ENCODE measurements around the gene VN1R5. TPM values are rescaled to one million over a fixed set of nuclear protein-coding genes. Genes with fewer than 3 reads are reported as not detected.
"Not testable (repeated sequence)": the region's sequence is repeated elsewhere in the genome, so short reads cannot be mapped to it uniquely, and the experiment has no call there.

Gene VN1R5
- polyA plus RNA-seq, 1 experiment: not detected

- CTCF ChIA-PET: no interaction called here
- Histone ChIP-seq H3K4me3 (ENCODE audit: low read depth, low read length) (no peak overlapping the region), H3K9me3 (ENCODE audit: control insufficient read depth, insufficient read depth, low read length) (peaks cover 2% of the 10 kb centered on the region), H3K27ac (ENCODE audit: low read depth, low read length) (no peak overlapping the region), H3K27me3 (ENCODE audit: control insufficient read depth, insufficient read depth, low read length) (peaks cover 4% of the 10 kb centered on the region)
- no peak for DNase-seq (ENCODE audit: low read depth, low spot score)
- POLR2A ChIA-PET: no interaction called here
- TF ChIP-seq CTCF (IDR thresholded peaks at IDR 0.05; ENCODE audit: low read depth, low read length): no peak
Measured at GRCh38 chr1:247212012-247212411, 43.9 kb upstream of the VN1R5 start.

- Histone ChIP-seq H3K4me3 (ENCODE audit: low read depth, low read length) (no peak overlapping the region), H3K27me3 (ENCODE audit: control insufficient read depth, insufficient read depth, low read length) (peaks cover 4% of the 10 kb centered on the region), H3K9me3 (ENCODE audit: control insufficient read depth, insufficient read depth, low read length) (no peaks in the 10 kb centered on the region; the same call in 1 of the 2 replicates), H3K27ac (ENCODE audit: low read depth, low read length) (no peak overlapping the region)
- no peak for TF ChIP-seq CTCF (IDR thresholded peaks at IDR 0.05; ENCODE audit: low read depth, low read length)
- DNase-seq (ENCODE audit: low read depth, low spot score): no peak
- ChIA-PET POLR2A (no interaction called here), CTCF (no interaction called here)
Measured at GRCh38 chr1:247212627-247213617, 43.0 kb upstream of the VN1R5 start.

DNA sequence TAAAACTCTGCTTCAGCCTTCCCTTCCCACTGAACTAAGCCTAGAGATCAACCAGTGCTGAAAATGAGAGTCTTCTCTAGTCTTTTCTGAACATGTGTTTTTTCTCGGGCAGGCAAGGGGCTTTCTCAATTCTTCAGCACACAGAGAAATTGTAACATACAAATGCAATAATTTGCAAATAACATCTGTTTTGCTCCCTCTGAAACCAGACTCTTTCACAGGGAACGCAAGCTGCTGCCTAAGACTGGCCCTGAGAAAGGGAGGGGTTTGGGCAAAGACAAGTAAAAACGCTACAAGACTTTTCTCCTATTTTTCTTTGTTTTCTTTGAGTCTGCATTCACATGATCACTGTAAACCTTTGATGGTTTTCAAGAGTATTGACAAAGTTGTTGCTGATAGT lies 39.6 kb upstream of the VN1R5 start:
- CTCF ChIA-PET: no interaction called here
- TF ChIP-seq CTCF (IDR thresholded peaks at IDR 0.05; ENCODE audit: low read depth, low read length): no peak
- Histone ChIP-seq H3K4me3 (ENCODE audit: low read depth, low read length) (no peak overlapping the region), H3K27ac (ENCODE audit: low read depth, low read length) (no peak overlapping the region), H3K27me3 (ENCODE audit: control insufficient read depth, insufficient read depth, low read length) (peaks cover 4% of the 10 kb centered on the region), H3K9me3 (ENCODE audit: control insufficient read depth, insufficient read depth, low read length) (no peaks in the 10 kb centered on the region)
- DNase-seq (ENCODE audit: low read depth, low spot score): no peak
- POLR2A ChIA-PET: no interaction called here

DNA sequence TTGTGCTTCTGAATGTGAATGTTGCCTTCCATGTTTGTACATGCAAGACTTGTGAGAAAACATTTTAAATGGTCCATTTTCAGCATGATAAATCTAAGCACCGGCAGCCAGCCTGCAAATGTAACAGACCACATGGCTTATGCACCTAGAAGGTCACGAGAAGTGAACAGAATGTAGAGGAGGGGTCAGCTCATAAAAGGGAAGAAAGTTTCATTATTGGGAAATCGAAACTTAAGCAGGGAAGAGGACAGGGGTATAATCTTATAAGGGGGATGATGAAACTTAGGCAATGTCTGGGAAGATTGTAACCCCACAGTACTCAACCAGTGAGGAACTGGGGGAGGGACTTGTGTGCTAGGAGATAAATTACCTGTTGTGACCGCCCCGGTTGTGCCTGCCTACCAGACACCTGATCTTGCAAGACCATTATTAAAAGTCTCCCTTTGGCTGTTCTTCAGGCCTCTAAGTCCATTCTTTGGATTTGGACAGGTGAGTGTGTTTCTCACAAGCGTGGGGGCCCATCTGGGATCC lies 37.7 kb upstream of the VN1R5 start:
- TF ChIP-seq CTCF (IDR thresholded peaks at IDR 0.05; ENCODE audit: low read depth, low read length): no peak
- H3K27me3 ChIP-seq (ENCODE audit: control insufficient read depth, insufficient read depth, low read length): peaks cover 4% of the 10 kb centered on the region
- ChIA-PET CTCF (no interaction called here), POLR2A (no interaction called here)
- DNase-seq (ENCODE audit: low read depth, low spot score): no peak
- no peak overlapping the region for H3K4me3 ChIP-seq (ENCODE audit: low read depth, low read length)
- no peak overlapping the region for H3K27ac ChIP-seq (ENCODE audit: low read depth, low read length)
- H3K9me3 ChIP-seq (ENCODE audit: control insufficient read depth, insufficient read depth, low read length): no peaks in the 10 kb centered on the region

DNA sequence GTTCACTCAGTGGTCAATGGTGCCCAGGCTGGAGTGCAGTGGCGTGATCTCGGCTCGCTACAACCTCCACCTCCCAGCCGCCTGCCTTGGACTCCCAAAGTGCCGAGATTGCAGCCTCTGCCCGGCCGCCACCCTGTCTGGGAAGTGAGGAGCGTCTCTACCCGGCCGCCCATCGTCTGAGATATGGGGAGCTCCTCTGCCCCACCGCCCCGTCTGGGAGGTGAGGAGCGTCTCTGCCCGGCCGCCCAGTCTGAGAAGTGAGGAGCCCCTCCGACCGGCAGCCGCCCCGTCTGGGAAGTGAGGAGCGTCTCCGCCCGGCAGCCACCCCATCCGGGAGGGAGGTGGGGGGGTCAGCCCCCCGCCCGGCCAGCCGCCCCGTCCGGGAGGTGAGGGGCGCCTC lies 35.6 kb upstream of the VN1R5 start:
- H3K27me3 ChIP-seq (ENCODE audit: control insufficient read depth, insufficient read depth, low read length); CTCF ChIA-PET; H3K9me3 ChIP-seq (ENCODE audit: control insufficient read depth, insufficient read depth, low read length); H3K27ac ChIP-seq (ENCODE audit: low read depth, low read length); H3K4me3 ChIP-seq (ENCODE audit: low read depth, low read length); POLR2A ChIA-PET; DNase-seq (ENCODE audit: low read depth, low spot score): not testable (repeated sequence)
